Measurements from ENCODE around the gene HRG. TPM values are rescaled to one million over a fixed set of nuclear protein-coding genes. Genes with fewer than 3 reads are reported as not detected.

Gene HRG
- total RNA-seq, 1 experiment from 2014 or later = not detected

DNA sequence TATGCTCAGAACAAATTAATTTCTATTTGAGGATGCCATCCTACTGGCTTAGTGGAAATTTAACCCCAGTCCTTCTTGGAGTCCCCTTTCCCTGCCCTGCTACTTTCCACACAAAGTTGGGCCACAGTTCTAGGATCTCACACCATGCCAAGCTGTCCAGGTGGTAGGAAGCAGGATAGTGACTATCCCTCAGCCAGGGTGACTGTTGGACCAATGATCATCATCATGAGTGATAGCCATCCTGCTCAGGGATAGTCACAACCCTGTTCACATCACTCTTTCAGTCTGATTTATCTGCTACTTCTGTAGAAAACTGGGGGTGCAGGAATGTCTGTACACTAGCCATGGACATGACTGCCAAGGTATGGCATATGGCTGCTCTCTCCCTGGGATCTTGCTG lies 12.8 kb downstream of the HRG start:
- no peak overlapping the region for H3K27ac Mint-ChIP-seq
- H3K4me3 Mint-ChIP-seq = no peak overlapping the region
- H3K36me3 Mint-ChIP-seq (ENCODE audit: insufficient read depth in 1 of 3, low read depth in 3 of 3) = no peaks in the 10 kb centered on the region
- H3K79me2 ChIP-seq (ENCODE audit: insufficient read depth, low read length) = no peaks in the 10 kb centered on the region
- H3T11ph ChIP-seq (ENCODE audit: low read length) = no peak overlapping the region
- no peak overlapping the region for H4K5ac ChIP-seq (ENCODE audit: insufficient read length, low read depth, low read length)
- H4K20me1 ChIP-seq (ENCODE audit: control insufficient read depth, insufficient read depth, insufficient read length) = no peaks in the 10 kb centered on the region
- TF ChIP-seq, protein P1, sequence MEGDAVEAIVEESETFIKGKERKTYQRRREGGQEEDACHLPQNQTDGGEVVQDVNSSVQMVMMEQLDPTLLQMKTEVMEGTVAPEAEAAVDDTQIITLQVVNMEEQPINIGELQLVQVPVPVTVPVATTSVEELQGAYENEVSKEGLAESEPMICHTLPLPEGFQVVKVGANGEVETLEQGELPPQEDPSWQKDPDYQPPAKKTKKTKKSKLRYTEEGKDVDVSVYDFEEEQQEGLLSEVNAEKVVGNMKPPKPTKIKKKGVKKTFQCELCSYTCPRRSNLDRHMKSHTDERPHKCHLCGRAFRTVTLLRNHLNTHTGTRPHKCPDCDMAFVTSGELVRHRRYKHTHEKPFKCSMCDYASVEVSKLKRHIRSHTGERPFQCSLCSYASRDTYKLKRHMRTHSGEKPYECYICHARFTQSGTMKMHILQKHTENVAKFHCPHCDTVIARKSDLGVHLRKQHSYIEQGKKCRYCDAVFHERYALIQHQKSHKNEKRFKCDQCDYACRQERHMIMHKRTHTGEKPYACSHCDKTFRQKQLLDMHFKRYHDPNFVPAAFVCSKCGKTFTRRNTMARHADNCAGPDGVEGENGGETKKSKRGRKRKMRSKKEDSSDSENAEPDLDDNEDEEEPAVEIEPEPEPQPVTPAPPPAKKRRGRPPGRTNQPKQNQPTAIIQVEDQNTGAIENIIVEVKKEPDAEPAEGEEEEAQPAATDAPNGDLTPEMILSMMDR (conservative IDR thresholded peaks at IDR 0.05) = no peak
- H3K18ac ChIP-seq (ENCODE audit: insufficient read length, low read depth, low read length) = no peak overlapping the region
- H3K23ac ChIP-seq (ENCODE audit: insufficient read length, low read depth, low read length) = no peak overlapping the region
- H3K27me3 ChIP-seq (ENCODE audit: insufficient read depth, low read length) = no peaks in the 10 kb centered on the region
- no peak overlapping the region for H4K91ac ChIP-seq (ENCODE audit: insufficient read length, low read depth, low read length)
- H3K4me1 ChIP-seq (ENCODE audit: insufficient read depth, low read length) = no peaks in the 10 kb centered on the region
- H3K9ac ChIP-seq (ENCODE audit: extremely low read depth, insufficient read length, low read length) = no peak overlapping the region
- no peak overlapping the region for H2AFZ ChIP-seq (ENCODE audit: low read length)
- no peak overlapping the region for H3K4ac ChIP-seq (ENCODE audit: low read depth, low read length)
- H2BK12ac ChIP-seq (ENCODE audit: insufficient read length, low read depth, low read length) = no peak overlapping the region
- H3K14ac ChIP-seq (ENCODE audit: insufficient read depth, low read length) = no peak overlapping the region
- H2AK5ac ChIP-seq (ENCODE audit: insufficient read length, low read length) = no peak overlapping the region
- no peak overlapping the region for H2BK5ac ChIP-seq (ENCODE audit: insufficient read length, low read length)
- no peaks in the 10 kb centered on the region for H3K23me2 ChIP-seq (ENCODE audit: insufficient read length, low read depth, low read length, poor library complexity, severe bottlenecking)
- peaks cover 0 to 2% of the 10 kb centered on the region in 2 experiments; a peak in 1 of 5 replicates for H3K9me3 Mint-ChIP-seq
- no peak overlapping the region for H2BK20ac ChIP-seq (ENCODE audit: low read depth, low read length, poor library complexity, severe bottlenecking)
- no peaks in the 10 kb centered on the region for H3K4me1 Mint-ChIP-seq
- H2BK15ac ChIP-seq (ENCODE audit: low read depth, low read length) = no peak overlapping the region
- no peak overlapping the region for H3K56ac ChIP-seq (ENCODE audit: insufficient read length, low read depth, low read length)
- no peak for DNase-seq
- H2BK120ac ChIP-seq (ENCODE audit: low read depth, low read length, poor library complexity, severe bottlenecking) = no peak overlapping the region
- no peak overlapping the region for H3K4me2 ChIP-seq (ENCODE audit: insufficient read depth, insufficient read length, low read length)
- no peak overlapping the region for H4K8ac ChIP-seq (replicated peaks; ENCODE audit: insufficient read length, low read depth, low read length)
- no peaks in the 10 kb centered on the region for H3K79me1 ChIP-seq (ENCODE audit: insufficient read depth, low read depth, low read length, poor library complexity, severe bottlenecking)
- no peaks in the 10 kb centered on the region for H3K9me3 ChIP-seq (ENCODE audit: control insufficient read depth, low read depth, low read length)
- H3K27me3 Mint-ChIP-seq (ENCODE audit: low read depth) = peaks cover 10% of the 10 kb centered on the region
- no peak overlapping the region for H3K27ac ChIP-seq (ENCODE audit: insufficient read length, low read depth, low read length)

Measured in H9 (cell line).